ENCODE results near the gene SPINK2. TPM values are rescaled to one million over a fixed set of nuclear protein-coding genes. Genes with fewer than 3 reads are reported as not detected.

The SPINK2 gene
- total and polyA plus RNA-seq, 2 of the 13 experiments (the other 11 are each of a cell fraction or from before 2014, with no cell fraction given): not detected

GRCh38 chr4:56786955-56787354, 34.5 kb downstream of the SPINK2 start:
- intact Hi-C loops (cut with micrococcal nuclease; ENCODE audit: unreplicated experiment) (no loop called here), in situ Hi-C loops (cut with HindIII; ENCODE audit: extremely low pct_ligation_motif_present, low pct_unique_long_range_greater_than_20kb) (no loop called here)
- H3K36me3 ChIP-seq (replicated peaks in 1 of 2; ENCODE audit: control insufficient read depth in 1 of 2, insufficient read depth in 2 of 2, low read length in 2 of 2): no peaks in the 10 kb centered on the region
- ATAC-seq (no peak; the same call in 2 of the 3 replicates), DNase-seq (ENCODE audit: low spot score) (no peak), FAIRE-seq (no peak)
- H3K4me3 ChIP-seq (replicated peaks in 1 of 3; ENCODE audit: insufficient read depth in 1 of 3, low read depth in 2 of 3, low read length in 3 of 3): no peak overlapping the region
- H3K9ac ChIP-seq (ENCODE audit: insufficient read depth, low read depth, low read length): no peak overlapping the region
- no peak overlapping the region for H2AFZ ChIP-seq (ENCODE audit: low read length)
- ChIA-PET POLR2A (no interaction called here), CTCF (ENCODE audit: low intra/inter-chr PET ratio, low total read pairs) (no interaction called here)
- TF ChIP-seq PRDM15 (CRISPR knock-in tag; IDR thresholded peaks at IDR 0.05): no peak
- TF ChIP-seq MXD3 (CRISPR knock-in tag; IDR thresholded peaks at IDR 0.05): no peak
- no peak for TF ChIP-seq ZNF343 (CRISPR knock-in tag; IDR thresholded peaks at IDR 0.05)
- TF ChIP-seq GFI1 (CRISPR knock-in tag; IDR thresholded peaks at IDR 0.05; ENCODE audit: borderline replicate concordance): no peak
- TF ChIP-seq AKNA (CRISPR knock-in tag; IDR thresholded peaks at IDR 0.05; ENCODE audit: borderline replicate concordance): no peak
- TF ChIP-seq ZBTB14 (CRISPR knock-in tag; IDR thresholded peaks at IDR 0.05): no peak
- H3K4me1 ChIP-seq (ENCODE audit: insufficient read depth, low read length): peaks cover 10% of the 10 kb centered on the region
- H3K9me3 ChIP-seq (ENCODE audit: low read length): no peaks in the 10 kb centered on the region
- H3K79me2 ChIP-seq (ENCODE audit: insufficient read depth, low read length): no peaks in the 10 kb centered on the region
- BruUV-seq (replicated peaks): no TSS peak
- H4K20me1 ChIP-seq (ENCODE audit: insufficient read depth, low read length): no peaks in the 10 kb centered on the region
- peaks cover 0 to 5% of the 10 kb centered on the region in 2 experiments; a peak in 2 of 5 replicates for H3K27me3 ChIP-seq (ENCODE audit: control insufficient read depth in 1 of 2, insufficient read depth in 2 of 2, low read length in 2 of 2)
- H3K27ac ChIP-seq (ENCODE audit: extremely low read length, insufficient read depth, low read length): no peak overlapping the region
- H3K4me2 ChIP-seq (ENCODE audit: low read depth, low read length): no peak overlapping the region
- WGBS (ENCODE audit: low lambda C conversion rate): 24% methylated on average over 9 of the region's 9 CpGs
